ENCODE data around the gene IL32.
"Not testable (repeated sequence)": the region's sequence is repeated elsewhere in the genome, so short reads cannot be mapped to it uniquely, and the experiment has no call there.

IL32 gene

GRCh38 chr16:3051494-3051893 lies 13.9 kb upstream of the IL32 start:
- DNase-seq (ENCODE audit: low read depth) = no peak

GRCh38 chr16:3052571-3053329 lies 12.7 kb upstream of the IL32 start:
- not testable (repeated sequence) for DNase-seq (ENCODE audit: low read depth)

GRCh38 chr16:3053330-3053710 lies 12.1 kb upstream of the IL32 start:
- DNase-seq (ENCODE audit: low read depth) = not testable (repeated sequence)

GRCh38 chr16:3054965-3055733 lies 10.3 kb upstream of the IL32 start:
- peak; percentile 74 for DNase-seq (ENCODE audit: low read depth)

GRCh38 chr16:3055734-3056115 lies 9.7 kb upstream of the IL32 start:
- DNase-seq (ENCODE audit: low read depth) = not testable (repeated sequence)

- no peak for DNase-seq (ENCODE audit: low read depth)
Observed at GRCh38 chr16:3056336-3057180, 8.9 kb upstream of the IL32 start.

- no peak for DNase-seq (ENCODE audit: low read depth)
Observed at GRCh38 chr16:3057181-3058138, 8.0 kb upstream of the IL32 start.

- peak; percentile 43 for DNase-seq (ENCODE audit: low read depth)
Observed at GRCh38 chr16:3058139-3059030, 7.1 kb upstream of the IL32 start.

- DNase-seq (ENCODE audit: low read depth) = peak; percentile 91
Observed at GRCh38 chr16:3059041-3059722, 6.3 kb upstream of the IL32 start.

GRCh38 chr16:3059723-3060242 lies 5.7 kb upstream of the IL32 start:
- DNase-seq (ENCODE audit: low read depth) = no peak

GRCh38 chr16:3060339-3061127 lies 4.9 kb upstream of the IL32 start:
- DNase-seq (ENCODE audit: low read depth) = no peak

- DNase-seq (ENCODE audit: low read depth) = no peak
Observed at GRCh38 chr16:3062553-3062952, 2.9 kb upstream of the IL32 start.

GRCh38 chr16:3063625-3064386 lies 1.6 kb upstream of the IL32 start:
- no peak for DNase-seq (ENCODE audit: low read depth)

- no peak for DNase-seq (ENCODE audit: low read depth)
Observed at GRCh38 chr16:3065742-3066439, 451 bp downstream of the IL32 start.

GRCh38 chr16:3066440-3066748 lies 954 bp downstream of the IL32 start:
- no peak for DNase-seq (ENCODE audit: low read depth)

GRCh38 chr16:3068487-3068886 lies 3.0 kb downstream of the IL32 start:
- DNase-seq (ENCODE audit: low read depth) = no peak

- not testable (repeated sequence) for DNase-seq (ENCODE audit: low read depth)
Observed at GRCh38 chr16:3069146-3069545, 3.7 kb downstream of the IL32 start.

Measured in CMK (cell line).